GM21515 (cell line): ENCODE data around the gene TNFRSF9.
"Not testable (repeated sequence)": the region's sequence is repeated elsewhere in the genome, so short reads cannot be mapped to it uniquely, and the experiment has no call there.

ENCODE experiments used
- ATAC-seq: cut with Tn5 transposase; IDR thresholded peaks from one replicate; pipeline ENCODE4 v1.9.1; 2021; ENCODE audit not compliant: unreplicated experiment

Gene TNFRSF9

GRCh38 chr1:7961216-7962013 is 20.8 kb upstream of the TNFRSF9 start, which contains the start of gene PARK7:
TSS of gene PARK7 (plus strand) at chr1:7961711. CDS start at chr1:7962786, 1,075 bp downstream.
- peak; percentile 94 for ATAC-seq

- ATAC-seq: no peak
These were observed 20.2 kb upstream of the TNFRSF9 start for GRCh38 chr1:7960867-7961215.

DNA sequence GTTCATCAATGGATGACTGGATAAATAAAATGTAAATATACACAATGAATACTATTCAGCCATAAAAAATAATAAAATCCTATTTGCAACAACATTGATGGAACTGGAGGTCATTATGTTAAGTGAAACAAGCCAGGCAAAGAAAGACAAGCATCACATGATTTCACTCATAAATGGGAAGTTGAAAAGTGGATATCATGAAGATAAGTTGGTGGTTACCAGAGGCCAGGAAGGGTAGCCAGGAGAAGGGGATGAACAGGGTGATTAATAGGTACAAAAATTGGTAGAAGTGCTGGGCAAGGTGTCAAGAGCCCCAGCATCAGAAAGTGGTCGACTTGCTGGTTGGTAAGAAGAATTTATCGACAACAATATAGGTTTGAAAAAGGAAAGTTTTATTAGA is 19.5 kb upstream of the TNFRSF9 start:
- no peak for ATAC-seq

DNA sequence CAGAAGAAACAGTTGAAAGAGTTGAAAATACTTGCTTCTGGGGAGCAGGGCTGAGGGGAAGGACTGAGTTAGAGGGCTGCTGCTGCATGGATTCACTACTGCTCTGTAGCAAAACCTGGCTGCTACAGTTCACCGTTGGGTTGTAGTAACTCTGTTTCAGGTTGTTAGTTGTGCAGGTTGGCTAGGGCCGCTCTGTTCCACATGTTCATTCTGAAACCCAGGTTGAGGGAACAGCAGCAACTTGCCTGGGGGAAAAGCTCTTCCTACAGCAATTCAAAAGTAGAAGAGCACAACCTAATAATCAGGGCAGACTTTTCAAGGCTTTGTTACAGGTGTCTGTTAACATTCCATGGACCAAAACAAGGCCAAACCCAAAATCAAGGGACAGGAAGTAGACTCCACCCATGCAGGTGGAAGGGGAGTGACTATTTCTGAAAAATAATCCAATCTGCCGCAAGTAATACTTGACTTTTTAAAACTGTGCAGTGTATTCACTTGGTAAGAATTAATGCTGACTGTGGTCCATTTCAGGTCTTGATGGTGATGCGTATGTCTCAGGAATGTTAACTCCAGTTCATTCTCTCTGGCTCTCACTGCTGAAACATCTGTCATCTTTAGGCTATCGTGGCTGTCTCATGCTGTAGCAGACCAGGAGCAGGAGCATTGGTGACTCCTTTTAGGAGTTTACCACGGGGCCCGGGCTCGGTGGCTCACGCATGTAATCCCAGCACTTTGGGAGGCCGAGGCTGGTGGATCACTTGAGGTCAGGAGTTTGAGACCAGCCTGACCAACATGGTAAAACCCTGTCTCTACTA is 15.8 kb upstream of the TNFRSF9 start:
- ATAC-seq: no peak

DNA sequence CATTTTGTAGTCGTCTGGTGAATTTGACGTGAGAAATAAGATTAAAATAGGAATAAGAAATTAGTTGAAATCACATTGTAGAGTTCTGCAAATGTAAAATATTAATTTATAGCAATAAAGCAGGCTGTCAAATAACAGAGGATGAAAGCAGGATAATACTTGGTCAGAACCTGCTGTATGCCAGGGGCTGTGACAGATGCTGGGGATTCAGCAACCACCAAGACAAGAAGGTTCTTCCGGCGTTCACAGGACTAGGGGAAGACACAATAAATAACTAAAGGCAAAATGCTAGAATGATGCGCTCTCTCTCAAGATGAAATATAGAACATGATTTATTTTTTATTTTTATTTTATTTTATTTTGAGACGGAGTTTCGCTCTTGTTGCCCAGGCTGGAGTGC is 14.0 kb upstream of the TNFRSF9 start:
- ATAC-seq: no peak

GRCh38 chr1:7953850-7954609 is 13.4 kb upstream of the TNFRSF9 start:
- ATAC-seq: peak; percentile 94

DNA sequence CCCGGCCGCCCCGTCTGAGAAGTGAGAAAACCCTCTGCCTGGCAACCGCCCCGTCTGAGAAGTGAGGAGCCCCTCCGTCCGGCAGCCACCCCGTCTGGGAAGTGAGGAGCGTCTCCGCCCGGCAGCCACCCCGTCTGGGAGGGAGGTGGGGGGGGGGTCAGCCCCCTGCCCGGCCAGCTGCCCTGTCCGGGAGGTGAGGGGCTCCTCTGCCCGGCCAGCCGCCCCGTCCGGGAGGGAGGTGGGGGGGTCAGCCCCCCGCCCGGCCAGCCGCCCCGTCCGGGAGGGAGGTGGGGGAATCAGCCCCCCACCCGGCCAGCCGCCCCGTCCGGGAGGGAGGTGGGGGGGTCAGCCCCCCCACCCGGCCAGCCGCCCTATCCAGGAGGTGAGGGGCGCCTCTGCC is 12.2 kb upstream of the TNFRSF9 start:
- not testable (repeated sequence) for ATAC-seq

- no peak for ATAC-seq
These were observed 8.3 kb upstream of the TNFRSF9 start for GRCh38 chr1:7948960-7949359.

- no peak for ATAC-seq
These were observed 2.6 kb upstream of the TNFRSF9 start for GRCh38 chr1:7943251-7943650.

- ATAC-seq: no peak
These were observed 1.7 kb upstream of the TNFRSF9 start for GRCh38 chr1:7942214-7942921.

GRCh38 chr1:7941437-7941793 is 776 bp upstream of the TNFRSF9 start:
- ATAC-seq: no peak

DNA sequence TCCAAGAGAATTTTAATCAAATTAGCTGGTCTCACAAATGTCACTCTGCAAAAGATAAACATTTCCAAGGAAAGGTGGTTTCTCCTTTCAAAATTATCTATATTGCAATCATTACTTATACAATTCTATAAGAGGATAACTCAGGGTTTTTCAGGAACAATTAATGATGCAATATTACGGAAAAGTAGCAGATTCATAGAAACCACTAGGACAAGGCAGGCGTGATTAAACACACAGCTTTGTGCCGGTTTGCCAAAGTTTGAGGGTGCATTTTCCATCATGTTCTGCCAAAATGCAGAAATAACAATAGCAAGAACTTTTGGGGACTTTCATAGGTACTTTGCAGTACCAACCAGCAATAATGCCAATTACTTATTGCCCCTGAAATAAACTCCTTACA is 605 bp downstream of the TNFRSF9 start:
- no peak for ATAC-seq

DNA sequence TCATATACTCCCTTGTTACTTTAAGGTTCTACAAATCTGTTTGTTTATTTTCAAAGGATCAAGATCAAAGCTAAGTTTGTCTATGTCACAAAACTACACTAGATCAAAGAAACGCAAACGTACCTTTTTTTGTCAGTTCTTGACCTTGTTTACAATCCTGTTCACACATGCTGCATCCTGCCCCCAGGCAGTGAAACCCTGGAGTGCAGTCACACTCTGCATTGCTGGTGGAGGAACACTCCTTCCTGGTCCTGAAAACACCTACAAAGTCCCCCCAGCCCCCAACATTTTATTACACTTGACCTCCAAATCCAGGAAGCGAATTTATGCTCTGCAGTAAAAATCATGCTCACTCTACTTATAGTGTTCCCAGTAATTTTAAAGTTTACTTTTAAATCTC is 2.6 kb downstream of the TNFRSF9 start:
- ATAC-seq: no peak

DNA sequence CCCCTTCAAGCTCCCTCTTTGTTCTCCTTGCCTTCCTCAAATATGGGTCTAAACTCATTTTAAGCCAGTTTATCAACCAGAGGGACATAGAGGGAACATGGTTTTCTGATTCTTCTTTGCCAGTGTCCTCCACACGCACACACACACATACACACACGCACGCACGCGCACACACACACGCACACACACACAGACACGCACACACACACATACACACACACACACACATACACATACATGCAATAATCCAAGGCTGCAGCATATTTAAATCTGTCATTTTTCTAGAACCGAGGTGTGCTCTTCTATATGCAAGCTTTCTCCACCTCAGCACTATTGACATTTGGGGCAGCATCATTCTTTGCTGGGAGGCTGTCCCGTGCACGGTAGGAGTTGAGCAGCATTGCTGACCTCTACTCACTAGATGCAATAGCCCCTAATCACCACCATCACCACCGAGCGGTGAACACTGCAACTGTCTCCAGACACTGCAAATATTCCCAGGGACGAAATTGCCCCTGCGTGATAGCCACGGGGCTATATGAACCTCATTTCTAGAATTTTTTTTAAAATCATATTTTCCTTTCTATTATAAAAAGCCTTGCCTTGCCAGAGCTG is 8.0 kb downstream of the TNFRSF9 start:
- no peak for ATAC-seq

- no peak for ATAC-seq
These were observed 9.2 kb downstream of the TNFRSF9 start for GRCh38 chr1:7931446-7931812.

DNA sequence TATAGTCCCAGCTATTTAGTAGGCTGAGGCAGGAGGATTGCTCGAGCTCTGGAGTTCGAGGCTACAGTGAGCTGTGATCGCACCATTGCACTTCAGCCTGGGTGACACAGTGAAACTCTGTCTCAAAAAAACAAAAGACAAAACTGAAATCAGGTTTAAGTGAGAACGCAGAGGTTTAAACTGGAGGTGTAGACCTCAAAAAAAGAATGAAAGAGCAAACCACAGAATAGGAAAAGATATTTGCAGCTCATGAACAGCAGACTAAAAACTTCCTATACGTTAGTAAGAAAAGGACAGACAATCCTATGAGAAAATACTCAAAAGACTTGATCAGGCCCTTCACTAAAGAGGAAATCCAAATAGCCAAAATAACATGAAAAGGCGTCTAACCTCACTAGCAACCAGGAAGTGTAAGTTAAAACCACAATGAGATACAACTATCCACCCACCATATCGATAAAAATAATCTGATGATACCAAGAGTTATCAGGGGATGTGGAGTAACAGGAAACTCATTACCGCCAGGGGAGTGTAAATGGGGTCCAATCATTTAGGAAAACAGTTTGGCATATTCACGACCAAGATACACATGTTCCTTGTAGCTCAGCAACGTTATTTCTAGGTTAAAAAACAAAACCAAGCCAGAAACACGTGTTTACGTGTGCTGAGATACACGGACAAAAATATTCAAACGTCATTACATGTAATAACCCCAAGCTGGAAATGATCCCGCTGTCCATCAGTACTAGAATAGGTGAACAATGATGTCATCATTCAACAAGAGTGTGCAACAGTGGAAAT is 9.8 kb downstream of the TNFRSF9 start:
- no peak for ATAC-seq

DNA sequence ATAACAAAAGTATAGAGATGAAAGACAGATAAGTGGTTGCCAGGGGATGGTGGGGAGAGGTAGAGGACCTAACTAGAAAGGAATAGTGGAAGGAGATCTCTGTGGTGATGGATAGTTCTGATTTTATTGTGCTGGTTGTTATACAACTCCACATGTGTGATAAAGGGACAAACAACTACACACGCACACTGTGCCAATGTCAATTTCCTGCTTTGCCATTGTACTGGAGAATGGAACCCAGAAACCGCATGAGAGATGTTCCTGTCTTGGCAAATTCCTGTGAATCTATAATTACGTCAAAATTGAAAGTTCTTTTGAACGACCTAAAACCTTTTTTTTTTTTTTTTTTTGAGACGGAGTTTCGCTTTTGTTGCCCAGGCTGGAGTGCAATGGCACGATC is 11.0 kb downstream of the TNFRSF9 start:
- ATAC-seq: no peak

- ATAC-seq: no peak
These were observed 12.4 kb downstream of the TNFRSF9 start for GRCh38 chr1:7928247-7928646.

- not testable (repeated sequence) for ATAC-seq
These were observed 13.6 kb downstream of the TNFRSF9 start for GRCh38 chr1:7927061-7927460.

- ATAC-seq: no peak
These were observed 18.3 kb downstream of the TNFRSF9 start for GRCh38 chr1:7922301-7922700.
